Neural cell (in vitro differentiated cells): Measurements from ENCODE around the gene RTL1. TPM values are rescaled to one million over a fixed set of nuclear protein-coding genes. Genes with fewer than 3 reads are reported as not detected.

ENCODE experiments used
- H2AFZ ChIP-seq: fragments of 200-600, 300-800 bp; sonication (generic), shearing (Covaris generic); 2 replicates; pipeline ENCODE4 v1.6.0; 2014; ENCODE audit warnings: low read depth, mild to moderate bottlenecking, antibody characterized with exemption, low read length, moderate library complexity
- H3F3A ChIP-seq: fragments of 200-600 bp; shearing (Covaris generic); 2 replicates; pipeline ENCODE4 v1.6.1; 2016; ENCODE audit warnings: mild to moderate bottlenecking, moderate library complexity, mixed read lengths, antibody characterized with exemption, low read length; ENCODE audit not compliant: insufficient read depth, poor library complexity, severe bottlenecking
- H3K27ac ChIP-seq: fragments of 200-600, 300-800 bp; sonication (generic), shearing (Covaris generic); 2 replicates; pipeline ENCODE4 v1.5.1; 2014; ENCODE audit warnings: mild to moderate bottlenecking, low read length, moderate library complexity
- H3K27me3 ChIP-seq: fragments of 300-800, 200-600 bp; sonication (generic), shearing (Covaris generic); 2 replicates; pipeline ENCODE4 v1.6.0; 2014; ENCODE audit warnings: mild to moderate bottlenecking, low read depth, low read length, moderate library complexity; ENCODE audit not compliant: insufficient read depth
- H3K36me3 ChIP-seq: fragments of 300-800, 200-600 bp; sonication (generic), shearing (Covaris generic); 2 replicates; pipeline ENCODE4 v1.5.1; 2014; ENCODE audit warnings: mild to moderate bottlenecking, antibody characterized with exemption, low read length, moderate library complexity; ENCODE audit not compliant: insufficient read depth
- H3K4me2 ChIP-seq: fragments of 300-800, 200-600 bp; sonication (generic), shearing (Covaris generic); 2 replicates; pipeline ENCODE4 v1.6.0; 2014; ENCODE audit warnings: mild to moderate bottlenecking, low read length
- H3K4me3 ChIP-seq: fragments of 300-800, 200-600 bp; sonication (generic), shearing (Covaris generic); 2 replicates; pipeline ENCODE4 v1.5.1; 2014; ENCODE audit warnings: mild to moderate bottlenecking, low read length, moderate library complexity
- H3K79me2 ChIP-seq: fragments of 200-600 bp; shearing (Covaris generic); replicated peaks from 2 replicates; pipeline ENCODE4 v1.6.0; 2014; ENCODE audit warnings: mild to moderate bottlenecking, low read length, moderate library complexity; ENCODE audit not compliant: insufficient read depth
- H3K9ac ChIP-seq: fragments of 300-800, 200-600 bp; sonication (generic), shearing (Covaris generic); 2 replicates; pipeline ENCODE4 v1.6.1; 2016; ENCODE audit warnings: mild to moderate bottlenecking, low read length, mixed read lengths
- H3K9me2 ChIP-seq: fragments of 200-600 bp; shearing (Covaris generic); 2 replicates; pipeline ENCODE4 v1.6.1; 2016; ENCODE audit warnings: mild to moderate bottlenecking, low read length, mixed read lengths; ENCODE audit not compliant: insufficient read depth
- H3K9me3 ChIP-seq: fragments of 200-600, 300-800 bp; sonication (generic), shearing (Covaris generic); 2 replicates; pipeline ENCODE4 v1.6.1; 2016; ENCODE audit warnings: mild to moderate bottlenecking, mixed run types, low read length, moderate library complexity, mixed read lengths
- H4K20me1 ChIP-seq: fragments of 200-600 bp; shearing (Covaris generic); 2 replicates; pipeline ENCODE4 v1.6.1; 2016; ENCODE audit warnings: mild to moderate bottlenecking, mixed run types; ENCODE audit not compliant: insufficient read depth
- EP300 ChIP-seq: fragments of 450-650 bp; conservative IDR thresholded peaks from 2 replicates; pipeline ENCODE4 v1.6.1; 2014; ENCODE audit warnings: antibody characterized with exemption, mild to moderate bottlenecking, moderate library complexity; ENCODE audit not compliant: poor library complexity, severe bottlenecking
- EZH2 ChIP-seq: fragments of 200-600, 300-800 bp; shearing (Covaris generic), sonication (generic); IDR thresholded peaks from 2 replicates; pipeline ENCODE4 v1.6.1; 2014; ENCODE audit warnings: antibody characterized with exemption, low read length, borderline replicate concordance, mild to moderate bottlenecking; ENCODE audit not compliant: insufficient read depth, poor library complexity, severe bottlenecking
- MXI1 ChIP-seq: fragments of 450-650 bp; conservative IDR thresholded peaks from 2 replicates; pipeline ENCODE4 v1.6.1; 2014; ENCODE audit warnings: antibody characterized with exemption, mild to moderate bottlenecking; ENCODE audit not compliant: poor library complexity, severe bottlenecking
- POLR2AphosphoS5 ChIP-seq: IDR thresholded peaks from 2 replicates; pipeline ENCODE4 v1.6.1; 2012
- RAD21 ChIP-seq: fragments of 450-650 bp; conservative IDR thresholded peaks from 2 replicates; pipeline ENCODE4 v1.6.1; 2014; ENCODE audit warnings: antibody characterized with exemption, mild to moderate bottlenecking, moderate library complexity
- REST ChIP-seq: IDR thresholded peaks from 2 replicates; pipeline ENCODE4 v1.6.1; 2012; ENCODE audit warnings: borderline replicate concordance
- SMC3 ChIP-seq: fragments of 450-650 bp; conservative IDR thresholded peaks from 2 replicates; pipeline ENCODE4 v1.6.1; 2014; ENCODE audit warnings: antibody characterized with exemption, mild to moderate bottlenecking, moderate library complexity; ENCODE audit not compliant: poor library complexity
- TAF1 ChIP-seq: IDR thresholded peaks from 2 replicates; pipeline ENCODE4 v1.6.1; 2012; ENCODE audit warnings: low read depth
- polyA plus RNA-seq: library from polyadenylated mRNA; depleted of rRNA; stranded (reverse); fragments of >200 nt; gene quantifications from 2 replicates; pipeline ENCODE4 v1.2.3, GENCODE V29; 2014
- TF ChIP-seq, protein P1 (sequence below): fragments of 450-650 bp; IDR thresholded peaks from 2 replicates; pipeline ENCODE4 v1.5.1; 2014; ENCODE audit warnings: antibody characterized with exemption, mild to moderate bottlenecking, moderate library complexity; ENCODE audit not compliant: poor library complexity, severe bottlenecking

The RTL1 gene
- polyA plus RNA-seq, 1 donor from 2014 or later: not detected

- Histone ChIP-seq H3K9ac (no peak overlapping the region), H3K27ac (no peak overlapping the region), H4K20me1 (no peaks in the 10 kb centered on the region), H3K9me2 (no peaks in the 10 kb centered on the region), H3K27me3 (no peaks in the 10 kb centered on the region), H3K4me3 (no peak overlapping the region), H3K4me2 (no peak overlapping the region), H3K79me2 (no peaks in the 10 kb centered on the region), H2AFZ (no peak overlapping the region), H3K9me3 (no peaks in the 10 kb centered on the region), H3F3A (no peaks in the 10 kb centered on the region), H3K36me3 (no peaks in the 10 kb centered on the region)
- TF ChIP-seq EP300 (peak; percentile 19), RAD21 (no peak)
Measured at GRCh38 chr14:100872259-100873095, 31.0 kb downstream of the RTL1 start.

DNA sequence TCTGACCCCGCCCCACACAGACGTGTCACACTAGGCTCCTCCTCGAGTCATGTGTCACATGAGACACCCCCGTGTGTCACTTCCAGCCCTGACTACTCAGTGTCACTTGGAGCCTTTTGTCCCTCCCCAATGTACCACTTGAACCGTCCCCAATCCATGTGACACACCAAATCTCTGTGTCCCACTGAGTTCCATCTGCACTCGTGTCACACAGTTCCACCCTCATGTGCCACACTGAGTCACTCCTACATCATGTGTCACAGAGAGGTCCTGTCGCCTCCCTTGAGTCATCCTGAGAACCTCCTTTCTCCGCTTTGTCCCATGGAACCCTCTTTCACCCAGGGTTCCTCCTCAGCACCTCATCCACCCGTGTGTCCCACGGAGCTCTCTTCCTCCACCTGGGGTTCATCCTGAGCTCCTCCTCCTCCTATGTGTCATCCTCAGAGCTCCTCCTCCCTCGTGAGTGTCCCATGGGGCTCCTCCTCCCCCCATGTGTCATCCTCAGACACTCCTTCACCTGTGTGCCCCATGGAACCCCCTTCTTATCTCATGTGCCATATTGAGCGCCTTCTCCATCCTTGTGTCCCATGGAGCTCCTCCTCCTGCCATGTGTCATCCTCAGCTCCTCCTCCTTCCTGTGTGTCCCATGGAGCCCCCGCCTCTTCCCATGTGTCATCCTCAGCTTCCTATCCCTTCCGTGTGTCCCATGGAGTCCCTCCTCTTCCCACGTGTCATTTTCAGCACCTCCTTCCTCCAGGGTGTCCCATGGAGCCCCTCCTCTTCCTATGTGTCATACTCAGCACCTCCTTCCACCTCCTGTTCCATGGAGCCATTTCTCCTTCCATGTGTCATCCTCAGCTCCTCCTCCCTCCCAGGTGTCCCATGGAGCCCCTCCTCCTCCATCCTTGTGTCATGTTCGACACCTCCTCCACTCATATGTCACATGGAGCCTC is 32.0 kb downstream of the RTL1 start:
- H4K20me1 ChIP-seq: no peaks in the 10 kb centered on the region
- H3K79me2 ChIP-seq: no peaks in the 10 kb centered on the region
- H3K27ac ChIP-seq: no peak overlapping the region
- H3K4me3 ChIP-seq: no peak overlapping the region
- no peaks in the 10 kb centered on the region for H3F3A ChIP-seq
- H2AFZ ChIP-seq: no peak overlapping the region
- no peaks in the 10 kb centered on the region for H3K9me2 ChIP-seq
- H3K9ac ChIP-seq: no peak overlapping the region
- H3K4me2 ChIP-seq: no peak overlapping the region
- TF ChIP-seq TAF1 (no peak), MXI1 (no peak)
- TF ChIP-seq, protein P1, sequence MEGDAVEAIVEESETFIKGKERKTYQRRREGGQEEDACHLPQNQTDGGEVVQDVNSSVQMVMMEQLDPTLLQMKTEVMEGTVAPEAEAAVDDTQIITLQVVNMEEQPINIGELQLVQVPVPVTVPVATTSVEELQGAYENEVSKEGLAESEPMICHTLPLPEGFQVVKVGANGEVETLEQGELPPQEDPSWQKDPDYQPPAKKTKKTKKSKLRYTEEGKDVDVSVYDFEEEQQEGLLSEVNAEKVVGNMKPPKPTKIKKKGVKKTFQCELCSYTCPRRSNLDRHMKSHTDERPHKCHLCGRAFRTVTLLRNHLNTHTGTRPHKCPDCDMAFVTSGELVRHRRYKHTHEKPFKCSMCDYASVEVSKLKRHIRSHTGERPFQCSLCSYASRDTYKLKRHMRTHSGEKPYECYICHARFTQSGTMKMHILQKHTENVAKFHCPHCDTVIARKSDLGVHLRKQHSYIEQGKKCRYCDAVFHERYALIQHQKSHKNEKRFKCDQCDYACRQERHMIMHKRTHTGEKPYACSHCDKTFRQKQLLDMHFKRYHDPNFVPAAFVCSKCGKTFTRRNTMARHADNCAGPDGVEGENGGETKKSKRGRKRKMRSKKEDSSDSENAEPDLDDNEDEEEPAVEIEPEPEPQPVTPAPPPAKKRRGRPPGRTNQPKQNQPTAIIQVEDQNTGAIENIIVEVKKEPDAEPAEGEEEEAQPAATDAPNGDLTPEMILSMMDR: no peak
- no peaks in the 10 kb centered on the region for H3K27me3 ChIP-seq
- H3K36me3 ChIP-seq: no peaks in the 10 kb centered on the region
- no peaks in the 10 kb centered on the region for H3K9me3 ChIP-seq

- Histone ChIP-seq H3K4me3 (no peak overlapping the region), H4K20me1 (no peaks in the 10 kb centered on the region), H3K9me3 (no peaks in the 10 kb centered on the region), H3K27me3 (no peaks in the 10 kb centered on the region), H3K27ac (no peak overlapping the region), H3K36me3 (no peaks in the 10 kb centered on the region), H3K4me2 (no peak overlapping the region), H3K9ac (no peak overlapping the region), H2AFZ (no peak overlapping the region), H3K9me2 (no peaks in the 10 kb centered on the region), H3K79me2 (no peaks in the 10 kb centered on the region), H3F3A (peaks cover 3% of the 10 kb centered on the region)
- TF ChIP-seq RAD21 (no peak), MXI1 (no peak), TAF1 (no peak), REST (no peak), EZH2 (no peak), POLR2AphosphoS5 (no peak), EP300 (no peak), SMC3 (no peak)
- TF ChIP-seq, protein P1: no peak
Measured at GRCh38 chr14:100868621-100869370, 34.7 kb downstream of the RTL1 start.
